GM18498 (cell line): Measurements from ENCODE around the gene CNN3.

Source experiments
- ATAC-seq: cut with Tn5 transposase; IDR thresholded peaks from one replicate; pipeline ENCODE4 v1.9.1; 2021; ENCODE audit warnings: mild to moderate bottlenecking, moderate library complexity; ENCODE audit not compliant: unreplicated experiment

The CNN3 gene

DNA sequence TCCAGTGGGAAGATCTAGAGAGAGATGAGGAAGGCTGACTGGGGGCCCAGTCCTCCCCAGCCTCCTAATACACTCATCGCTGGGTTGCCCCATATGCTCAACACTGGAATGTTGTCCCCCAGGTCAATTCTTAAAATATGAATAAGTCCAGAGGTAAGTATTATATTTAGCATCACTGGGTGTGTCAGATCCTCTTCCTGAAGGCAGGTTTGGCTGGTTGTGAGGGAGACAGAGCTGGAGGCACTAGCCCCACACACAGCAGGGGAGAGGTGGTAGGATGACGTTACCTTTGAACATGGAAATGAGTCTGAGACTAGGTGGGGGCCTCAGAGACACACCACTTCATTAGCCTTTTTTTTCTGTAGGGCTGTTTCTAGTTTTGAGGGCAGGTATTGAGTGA is 64.2 kb downstream of the CNN3 start:
- no peak for ATAC-seq

DNA sequence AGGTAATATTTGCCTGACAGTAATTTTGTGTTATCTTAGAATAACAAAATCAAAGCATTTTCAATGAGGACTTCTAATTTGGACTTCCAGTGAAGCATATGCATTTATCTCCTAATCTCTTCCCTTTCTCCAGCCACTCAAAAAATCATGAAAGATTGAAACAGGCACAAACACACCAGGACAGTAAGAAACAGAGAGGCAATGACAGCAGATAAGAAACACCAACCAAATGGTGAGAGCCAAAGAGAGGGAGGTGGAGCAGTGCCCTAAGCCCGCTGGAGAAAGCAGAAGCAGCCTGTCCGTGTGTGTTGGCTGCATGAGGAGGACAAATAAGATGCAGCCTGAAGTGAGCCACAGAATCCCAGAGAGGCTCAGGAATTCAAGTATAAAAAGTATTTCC is 67.7 kb downstream of the CNN3 start:
- no peak for ATAC-seq

DNA sequence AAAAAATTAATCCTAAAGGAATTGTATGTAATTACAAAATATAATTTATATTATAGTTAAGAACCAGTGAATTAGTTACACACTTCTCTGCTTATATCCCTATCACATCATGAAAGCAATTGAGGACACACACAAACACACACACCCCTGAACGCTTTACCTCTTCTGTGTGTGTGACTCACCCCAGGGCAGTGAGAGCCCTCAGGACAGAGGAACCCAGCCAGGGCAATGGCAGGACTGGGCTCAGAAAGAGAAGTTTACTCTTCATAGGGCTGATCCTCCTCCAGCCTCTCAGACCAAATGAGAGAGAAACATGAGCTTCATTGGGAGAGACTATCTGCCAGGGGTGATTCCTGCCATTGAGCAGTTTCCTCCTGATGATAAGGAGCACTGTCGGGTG is 68.6 kb downstream of the CNN3 start:
- ATAC-seq: no peak

DNA sequence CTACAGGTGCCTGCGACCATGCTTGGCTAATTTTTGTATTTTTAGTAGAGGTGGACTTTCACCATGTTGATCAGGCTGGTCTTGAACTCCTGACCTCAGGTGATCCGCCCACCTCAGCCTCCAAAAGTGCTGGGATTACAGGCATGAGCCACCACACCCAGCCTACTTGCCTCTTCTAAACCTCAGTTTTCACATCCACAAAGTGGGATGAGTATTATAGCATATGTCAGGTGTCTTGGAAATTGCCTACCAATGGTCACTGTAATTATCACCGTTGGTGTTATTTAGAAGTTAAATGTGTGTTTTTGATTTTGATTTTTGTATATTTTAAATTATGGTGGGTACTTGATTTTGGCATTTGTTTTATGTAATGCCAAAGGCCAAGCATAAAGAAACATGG is 70.0 kb downstream of the CNN3 start:
- no peak for ATAC-seq

- ATAC-seq: no peak
Measured at GRCh38 chr1:94856004-94856403, 70.9 kb downstream of the CNN3 start.

DNA sequence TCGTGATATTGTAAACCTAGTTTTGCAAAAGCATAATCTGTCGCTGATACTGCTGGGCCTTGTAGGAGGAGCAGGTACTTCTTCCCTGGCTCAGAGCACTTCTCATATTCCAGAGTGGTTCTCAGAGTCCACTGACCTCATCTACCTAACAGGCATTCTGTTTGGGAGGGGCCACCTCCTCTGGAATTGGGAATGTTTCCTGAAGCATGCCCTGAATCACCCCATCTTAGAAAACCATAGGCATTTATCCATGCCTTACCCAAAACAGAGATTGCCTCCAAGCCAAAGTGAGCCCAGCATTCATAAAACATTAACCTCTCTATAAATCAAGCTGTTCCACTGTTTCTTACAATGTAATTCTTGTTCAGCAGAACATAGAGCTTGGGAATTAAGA is 71.6 kb downstream of the CNN3 start:
- no peak for ATAC-seq

DNA sequence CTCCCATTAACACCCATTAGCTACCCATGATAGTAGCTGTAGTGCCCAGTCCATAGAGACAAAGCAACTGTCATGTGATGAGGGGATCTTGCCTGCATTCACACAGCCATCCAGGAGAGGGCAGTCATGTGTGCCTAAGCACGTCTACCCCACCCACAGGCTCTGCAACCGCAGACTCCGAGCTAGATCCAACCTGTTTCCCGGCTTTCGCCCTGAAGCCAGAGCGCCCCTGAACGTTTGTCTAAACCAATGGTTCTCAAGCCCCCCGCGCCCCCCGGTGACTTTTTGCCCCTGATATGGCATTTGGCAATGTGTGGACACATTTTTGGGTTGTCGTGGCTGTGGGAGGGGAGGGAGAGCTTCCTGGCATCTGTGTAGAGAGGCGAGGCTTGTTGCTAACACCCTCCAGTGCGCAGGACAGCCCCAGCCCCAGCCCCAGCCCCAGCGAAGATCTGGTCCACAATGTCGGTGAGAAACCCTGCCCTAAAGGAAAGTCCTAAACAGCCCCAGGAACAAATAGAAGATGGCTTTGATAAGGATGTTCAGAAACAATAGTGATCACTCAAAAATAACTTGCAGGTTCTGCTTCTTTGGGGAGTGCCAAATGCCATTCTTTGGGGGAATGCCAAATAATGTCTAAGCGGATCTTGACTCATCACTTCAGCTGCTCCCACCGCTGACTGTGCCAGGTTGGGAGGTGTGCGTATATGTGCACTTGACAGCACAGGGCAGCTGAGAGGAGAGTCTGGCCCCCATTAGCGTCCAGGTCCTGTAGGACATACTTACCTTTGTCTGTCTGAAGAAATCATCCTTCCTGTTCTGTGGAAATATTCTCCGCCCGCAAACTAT is 72.2 kb downstream of the CNN3 start:
- ATAC-seq: peak; percentile 99

GRCh38 chr1:94852788-94853187 is 74.1 kb downstream of the CNN3 start:
- no peak for ATAC-seq

- ATAC-seq: no peak
Measured at GRCh38 chr1:94851571-94851970, 75.3 kb downstream of the CNN3 start.
